Tibial nerve (tissue), 3 donors: ENCODE results near the gene RPL37A.

Source experiments
- CTCF ChIP-seq, 5 experiments: fragments of 200-600 bp in 3 of 5; fragments of 450-650 bp in 2 of 5; sonication (generic) in 3 of 5; IDR thresholded peaks; one replicate each; pipeline ENCODE4 v1.5.1; 2016 to 2019; ENCODE audit warnings: antibody characterized with exemption in 5 of 5, mild to moderate bottlenecking in 3 of 5, moderate library complexity in 2 of 5
- POLR2A ChIP-seq, 2 donors: fragments of 450-650 bp; IDR thresholded peaks; one replicate each; pipeline ENCODE4 v1.6.1; 2017; ENCODE audit warnings: antibody characterized with exemption in 2 of 2, mild to moderate bottlenecking in 2 of 2, moderate library complexity in 2 of 2

GRCh38 chr2:216467845-216468244 lies 30.8 kb upstream of the RPL37A start:
- TF ChIP-seq CTCF (IDR thresholded peaks at IDR 0.05) (no peak), POLR2A (IDR thresholded peaks at IDR 0.05) (no peak)
